NCI-H345 (cell line): ENCODE results near the gene STK32B.
"Not testable (repeated sequence)": the region's sequence is repeated elsewhere in the genome, so short reads cannot be mapped to it uniquely, and the experiment has no call there.

Source experiments
- DNase-seq: peaks from one replicate; lab custom pipeline; 2025; lab: John Stamatoyannopoulos, UW

The STK32B gene

DNA sequence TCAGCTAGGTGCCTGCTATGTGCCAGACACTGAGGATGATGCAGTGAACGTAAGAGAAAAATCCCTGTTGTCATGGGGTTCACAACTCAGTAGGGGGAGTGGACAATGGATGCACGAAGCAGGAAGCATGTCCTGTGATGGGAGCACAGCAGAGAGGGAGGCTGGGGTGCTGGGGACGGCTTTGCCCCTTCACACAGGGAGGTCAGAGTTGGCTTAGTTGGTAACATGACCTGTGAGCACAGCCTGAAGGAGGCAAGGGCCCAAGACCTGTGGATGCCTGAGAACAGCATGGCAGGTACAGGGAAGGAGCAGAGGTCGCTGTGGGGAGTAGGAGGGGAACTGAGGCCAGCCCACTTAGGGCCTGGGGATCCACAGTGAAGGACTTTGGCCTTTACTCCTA is 109.4 kb downstream of the STK32B start:
- DNase-seq = no peak

GRCh38 chr4:5162909-5163508 is 111.7 kb downstream of the STK32B start:
- DNase-seq = no peak

DNA sequence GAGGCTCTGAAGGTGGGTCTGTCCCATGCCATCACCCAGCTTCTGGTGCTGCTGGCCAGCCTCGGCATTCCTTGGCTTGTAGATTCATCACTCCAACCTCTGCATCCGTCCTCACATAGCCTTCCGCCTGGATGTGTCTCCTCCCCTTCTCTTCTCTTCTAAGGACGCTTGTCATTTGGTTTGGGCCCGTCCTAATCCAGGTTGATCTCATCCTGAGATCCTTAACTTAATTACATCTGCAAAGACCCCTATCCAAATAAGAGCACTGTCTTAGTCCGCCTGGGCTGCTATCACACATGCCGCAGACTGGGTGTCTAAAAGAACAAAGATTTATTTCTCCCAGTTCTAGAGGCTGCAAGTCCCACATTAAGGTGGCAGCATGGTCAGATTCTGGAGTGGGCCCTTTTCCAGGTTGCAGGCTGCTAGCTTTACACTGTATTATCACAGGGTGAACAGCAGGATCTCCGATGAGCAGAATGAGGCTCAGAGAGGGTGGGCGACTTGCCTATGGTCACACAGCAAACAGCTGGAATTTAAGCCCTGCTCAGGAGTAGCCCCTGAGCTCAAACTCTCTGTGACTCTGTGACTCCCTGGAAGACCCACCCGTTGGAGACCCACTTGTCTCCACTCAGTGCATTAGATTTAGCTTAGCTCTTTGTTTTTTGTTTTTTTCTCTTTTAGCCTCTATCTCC is 113.1 kb downstream of the STK32B start:
- no peak for DNase-seq

- DNase-seq = no peak
Measured at GRCh38 chr4:5165420-5166369, 114.4 kb downstream of the STK32B start.

GRCh38 chr4:5166377-5166776 is 115.1 kb downstream of the STK32B start:
- no peak for DNase-seq

GRCh38 chr4:5168891-5169290 is 117.6 kb downstream of the STK32B start:
- no peak for DNase-seq

- DNase-seq = not testable (repeated sequence)
Measured at GRCh38 chr4:5175836-5176235, 124.6 kb downstream of the STK32B start.

GRCh38 chr4:5184606-5185005 is 133.3 kb downstream of the STK32B start:
- no peak for DNase-seq

DNA sequence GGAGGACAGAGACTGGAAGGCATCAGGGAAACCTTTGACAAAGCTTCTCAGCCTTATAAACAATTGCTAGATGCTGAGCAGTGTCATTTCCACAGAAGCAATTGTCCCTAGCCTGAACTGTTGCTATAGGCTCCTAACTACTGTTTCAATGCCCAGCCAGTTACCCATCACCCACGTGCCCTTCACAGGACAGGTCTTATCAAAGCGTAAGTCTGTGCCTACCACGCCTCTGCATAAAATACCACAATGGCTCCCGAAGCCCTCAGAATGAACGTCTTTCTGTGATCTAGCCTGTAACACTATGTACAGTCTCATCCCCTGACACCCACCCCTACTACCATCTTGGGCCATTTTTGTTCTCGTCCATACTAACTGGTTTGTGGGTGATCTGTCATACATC is 134.3 kb downstream of the STK32B start:
- DNase-seq = no peak

- DNase-seq = peak; percentile 44
Measured at GRCh38 chr4:5186271-5187064, 135.2 kb downstream of the STK32B start.

GRCh38 chr4:5188130-5188529 is 136.8 kb downstream of the STK32B start:
- DNase-seq = no peak

DNA sequence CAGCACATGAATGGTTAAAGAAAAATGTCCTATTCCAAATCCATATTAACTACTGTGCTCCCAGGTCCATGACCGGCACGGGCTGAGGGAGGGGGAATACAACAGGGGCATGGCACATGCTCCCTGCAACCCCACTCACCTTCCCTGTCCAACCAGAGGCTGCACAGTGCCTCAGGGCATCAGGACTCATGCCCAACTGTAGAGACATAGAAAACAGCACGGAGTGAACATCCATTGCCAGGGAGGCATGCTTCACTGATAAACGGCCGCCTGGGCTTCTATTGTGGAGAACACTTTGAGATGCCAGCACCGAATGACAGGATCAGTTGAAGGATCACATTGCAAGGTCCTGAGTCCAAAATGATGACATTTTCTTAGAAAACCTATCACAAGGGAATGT is 140.6 kb downstream of the STK32B start:
- peak; percentile 58 for DNase-seq

DNA sequence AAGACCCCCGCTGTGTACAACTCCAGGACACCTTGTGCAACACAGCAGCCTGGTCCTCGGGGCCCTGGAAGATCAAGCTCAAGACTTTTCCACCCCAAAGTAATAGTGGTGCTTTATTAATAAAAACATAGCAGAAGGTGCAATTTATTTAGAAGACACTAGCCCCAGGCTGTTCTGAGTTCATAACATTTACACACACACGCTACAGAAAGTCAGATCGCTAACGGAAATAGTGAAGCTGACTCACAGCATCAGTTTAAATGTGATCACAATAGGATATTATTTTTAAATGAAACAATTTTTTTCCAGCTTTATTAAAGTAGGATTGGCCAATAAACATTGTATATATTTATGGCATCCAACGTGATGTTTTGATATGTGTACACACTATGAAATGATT is 141.0 kb downstream of the STK32B start:
- DNase-seq = no peak

DNA sequence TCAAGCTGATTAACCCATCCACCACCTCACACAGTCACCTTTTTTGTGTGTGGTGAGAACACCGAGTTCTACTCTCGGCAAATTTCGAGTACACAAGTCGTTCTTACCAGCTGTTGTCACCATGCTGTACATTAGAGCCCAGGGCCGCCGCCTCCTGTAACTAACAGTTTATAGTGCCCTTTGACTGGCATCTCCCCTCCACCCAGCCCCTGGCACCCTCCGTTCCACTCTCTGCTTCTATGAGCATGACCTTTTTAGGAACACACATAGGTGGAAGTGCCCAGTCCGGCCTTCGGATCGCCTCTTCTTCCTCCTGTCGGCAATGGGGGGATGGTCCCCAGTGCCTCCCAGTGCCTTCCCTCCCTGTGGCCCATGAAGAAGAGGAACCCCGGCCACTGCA is 141.4 kb downstream of the STK32B start:
- DNase-seq = no peak

DNA sequence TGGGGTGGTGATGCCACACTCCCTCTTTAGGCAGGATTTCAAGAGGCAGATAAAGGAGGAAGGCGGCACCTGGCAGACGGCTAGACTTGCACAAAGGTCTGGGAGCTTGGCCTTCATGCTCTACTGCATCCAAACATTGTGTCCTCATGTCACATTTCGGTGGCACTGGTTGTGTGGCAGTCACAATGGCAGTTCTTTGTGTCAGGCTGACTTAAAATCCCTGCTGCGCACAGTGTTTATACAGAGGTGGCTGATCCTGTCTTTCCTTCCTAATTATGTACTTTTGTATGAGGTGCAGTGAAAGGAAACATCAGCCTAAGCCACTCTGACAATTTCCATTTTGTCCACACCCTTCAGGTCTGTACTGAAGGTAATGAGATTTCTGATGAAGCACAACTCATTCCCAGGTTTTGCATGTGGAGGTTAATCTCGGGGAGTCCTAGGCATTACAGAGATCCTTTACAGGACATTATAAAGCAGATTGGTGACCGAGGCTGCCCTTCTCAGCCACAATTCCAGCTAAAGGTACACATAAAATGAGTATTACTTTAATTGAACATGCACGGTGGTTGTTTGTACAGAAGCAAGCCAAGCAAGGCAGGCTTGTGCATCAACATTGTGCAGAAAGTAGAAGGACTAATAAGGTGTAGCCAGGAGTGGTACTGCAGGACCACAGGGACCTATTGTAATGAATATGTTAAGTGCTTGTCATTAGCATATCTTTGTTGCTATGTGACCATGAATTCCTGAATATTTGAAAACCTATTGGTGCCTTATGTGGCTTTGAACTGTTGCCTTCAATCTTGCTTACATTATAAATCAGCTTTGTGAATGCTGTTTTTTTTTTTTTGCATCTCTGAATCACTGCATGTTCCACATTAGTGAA is 147.6 kb downstream of the STK32B start:
- DNase-seq = peak; percentile 91

- no peak for DNase-seq
Measured at GRCh38 chr4:5199912-5200311, 148.6 kb downstream of the STK32B start.

DNA sequence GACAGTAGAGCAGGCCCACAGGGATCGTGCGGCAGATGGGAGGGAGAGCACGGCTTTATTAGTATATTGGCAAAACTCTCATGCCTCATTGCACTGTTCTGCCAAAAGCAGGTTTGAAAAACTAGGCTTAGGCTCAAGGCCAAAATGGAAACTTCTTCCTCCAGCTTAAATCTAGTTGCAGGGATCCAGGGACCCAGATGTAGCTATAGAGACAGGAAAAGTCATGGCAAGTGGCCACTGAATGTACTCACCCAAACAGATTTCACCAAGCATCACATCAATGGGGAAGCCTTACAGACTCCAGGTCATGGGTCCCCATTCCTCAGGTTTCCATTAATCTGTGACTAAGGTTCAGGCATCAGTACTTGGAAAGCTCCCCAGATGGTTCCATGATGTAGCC is 149.2 kb downstream of the STK32B start:
- DNase-seq = no peak

DNA sequence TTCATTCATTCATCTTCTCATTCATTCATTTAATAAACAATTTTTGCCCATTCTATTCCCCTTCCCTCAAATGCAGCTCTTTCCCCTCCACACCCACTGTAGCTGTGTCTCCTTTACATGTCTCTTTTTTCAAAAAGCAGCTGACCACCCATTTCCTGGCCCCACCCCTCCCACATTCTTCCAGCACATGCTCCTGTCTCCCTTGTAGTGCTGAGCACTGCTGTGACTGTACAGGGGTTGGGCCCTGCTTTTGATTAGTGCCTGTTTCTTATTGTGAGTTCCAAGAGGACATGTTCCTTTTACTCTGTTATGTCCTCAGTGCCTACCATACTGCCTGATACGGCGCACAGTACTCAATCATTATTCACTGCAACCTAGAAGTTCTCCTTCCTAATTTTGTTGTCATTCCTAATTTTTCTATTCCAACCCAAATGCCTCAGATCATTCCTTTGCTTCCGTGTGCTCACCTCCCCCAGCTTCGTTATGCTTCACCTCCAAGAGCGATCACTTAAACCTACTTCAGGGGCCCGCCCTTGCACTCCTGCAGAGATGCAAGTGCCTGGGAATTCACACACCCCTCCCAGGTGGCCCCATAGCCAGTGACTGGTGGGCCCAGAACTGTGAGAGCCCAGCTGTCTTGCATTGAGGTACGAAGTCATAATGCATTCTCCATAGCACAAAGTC is 152.2 kb downstream of the STK32B start:
- DNase-seq = no peak

GRCh38 chr4:5203993-5204310 is 152.7 kb downstream of the STK32B start:
- DNase-seq = no peak

- peak; percentile 74 for DNase-seq
Measured at GRCh38 chr4:5204781-5205180, 153.5 kb downstream of the STK32B start.
